SK-N-MC (cell line): Measurements from ENCODE around the gene FDX1.
A peak's percentile ranks its signal among the peaks of the same experiment; 100 is the strongest.
"Not testable (repeated sequence)": the region's sequence is repeated elsewhere in the genome, so short reads cannot be mapped to it uniquely, and the experiment has no call there.

ENCODE experiments used
- DNase-seq: peaks from one replicate; pipeline ENCODE4 v3.0.0-alpha.2; 2011; ENCODE audit warnings: low read depth, low spot score
- H3K27ac ChIP-seq: fragments of 200-600 bp; sonication (generic); 2 replicates; pipeline ENCODE4 v1.5.1; 2016; ENCODE audit warnings: mixed run types
- H3K36me3 ChIP-seq: fragments of 200-600 bp; sonication (generic); 2 replicates; pipeline ENCODE4 v1.6.1; 2017; ENCODE audit warnings: antibody characterized with exemption, low read length, mixed read lengths; ENCODE audit not compliant: insufficient read depth
- H3K4me3 ChIP-seq: fragments of 200-600 bp; sonication (generic); 2 replicates; pipeline ENCODE4 v1.5.1; 2016
- H3K9ac ChIP-seq: fragments of 200-600 bp; sonication (generic); 2 replicates; pipeline ENCODE4 v1.8.0; 2017; ENCODE audit warnings: mixed run types, mixed read lengths; ENCODE audit not compliant: insufficient read length
- H3K9me3 ChIP-seq: fragments of 200-600 bp; sonication (generic); 2 replicates; pipeline ENCODE4 v1.6.1; 2017; ENCODE audit warnings: low read depth, mild to moderate bottlenecking, antibody characterized with exemption, low read length, moderate library complexity, mixed read lengths
- EZH2 ChIP-seq: fragments of 200-600 bp; sonication (generic); IDR thresholded peaks from one replicate; pipeline ENCODE4 v1.6.1; 2017; ENCODE audit warnings: antibody characterized with exemption
- FOXP2 ChIP-seq: optimal IDR thresholded peaks from 2 replicates; pipeline ENCODE3; 2011; ENCODE audit warnings: mild to moderate bottlenecking, moderate library complexity; ENCODE audit not compliant: insufficient read depth; ENCODE audit errors: extremely low read length, control extremely low read depth
- POLR2AphosphoS5 ChIP-seq: IDR thresholded peaks from 2 replicates; pipeline ENCODE4 v1.6.1; 2012; ENCODE audit warnings: mild to moderate bottlenecking, low read depth, low read length, borderline replicate concordance

Gene FDX1

DNA sequence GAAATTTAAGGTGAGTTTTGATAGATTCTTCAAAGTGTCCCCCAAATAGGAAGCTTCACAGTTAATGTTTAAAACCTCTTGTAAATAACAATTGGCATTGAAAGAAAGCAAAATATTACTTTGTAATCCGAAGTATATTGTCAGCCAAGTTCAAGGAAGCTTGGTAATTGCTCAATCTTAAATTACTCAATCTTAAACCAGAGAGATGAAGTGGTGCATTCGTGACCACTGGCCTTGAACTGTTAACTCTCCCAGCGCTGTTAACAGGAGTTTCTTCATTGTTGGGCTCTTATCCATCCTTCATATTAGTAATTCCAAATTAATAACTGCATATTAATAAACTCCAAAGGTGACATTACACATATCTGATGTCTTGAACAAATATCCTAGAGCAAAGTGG is 20.6 kb upstream of the FDX1 start:
- H3K9me3 ChIP-seq = no peaks in the 10 kb centered on the region
- H3K36me3 ChIP-seq = peaks cover 60% of the 10 kb centered on the region
- TF ChIP-seq POLR2AphosphoS5 (no peak), FOXP2 (no peak), EZH2 (no peak)
- H3K4me3 ChIP-seq = no peak overlapping the region
- peak overlapping the region; percentile 40 for H3K27ac ChIP-seq
- no peak overlapping the region for H3K9ac ChIP-seq
- DNase-seq = no peak

DNA sequence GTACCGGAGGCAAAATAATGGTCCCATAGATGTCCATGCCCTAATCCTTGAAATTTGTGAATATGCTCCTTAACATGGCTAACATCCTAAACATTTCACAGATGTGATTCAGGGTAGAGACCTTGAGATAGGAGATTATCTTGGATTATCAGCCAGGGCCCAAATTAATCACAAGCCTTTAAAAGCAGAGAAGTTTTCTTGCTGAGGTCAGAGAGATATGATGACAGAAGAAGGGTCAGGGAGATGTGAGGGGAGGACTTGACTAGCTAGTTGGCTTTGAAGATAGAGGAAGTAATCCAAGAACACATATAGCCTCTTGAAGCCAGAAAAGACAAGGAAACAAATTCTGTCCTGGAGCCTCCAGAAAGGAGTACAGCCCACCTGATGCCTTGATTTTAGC is 19.1 kb upstream of the FDX1 start:
- no peak for DNase-seq
- no peaks in the 10 kb centered on the region for H3K9me3 ChIP-seq
- H3K36me3 ChIP-seq = peaks cover 45% of the 10 kb centered on the region
- H3K27ac ChIP-seq = peak overlapping the region; percentile 40; the same call in 1 of the 2 replicates
- TF ChIP-seq POLR2AphosphoS5 (peak; percentile 23; the same call in 1 of the 2 replicates), EZH2 (no peak)
- no peak overlapping the region for H3K4me3 ChIP-seq
- H3K9ac ChIP-seq = no peak overlapping the region

DNA sequence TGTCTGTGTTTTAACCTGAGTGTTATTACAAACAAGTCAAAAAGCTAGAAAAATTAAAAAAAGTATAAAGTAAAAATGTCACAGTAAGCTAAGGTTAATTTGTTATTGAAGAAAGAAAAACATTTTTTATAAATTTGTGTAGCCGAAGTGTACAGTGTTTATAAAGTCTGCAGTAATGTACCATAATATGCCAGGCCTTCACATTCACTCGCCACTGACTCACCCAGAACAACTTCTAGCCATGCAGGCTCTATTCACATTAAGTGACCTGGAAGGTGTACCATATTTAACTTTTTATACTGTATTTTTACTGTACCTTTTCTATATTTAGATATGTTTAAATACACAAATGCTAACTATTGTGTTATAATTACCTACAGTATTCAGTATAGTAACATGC is 14.7 kb upstream of the FDX1 start:
- no peak overlapping the region for H3K27ac ChIP-seq
- TF ChIP-seq EZH2 (no peak), POLR2AphosphoS5 (no peak), FOXP2 (no peak)
- 0 out of 2 replicates have a peak, but pooled peaks cover 4% of the 10 kb centered on the region for H3K36me3 ChIP-seq
- no peak for DNase-seq
- H3K9ac ChIP-seq = no peak overlapping the region
- no peaks in the 10 kb centered on the region for H3K9me3 ChIP-seq
- no peak overlapping the region for H3K4me3 ChIP-seq

DNA sequence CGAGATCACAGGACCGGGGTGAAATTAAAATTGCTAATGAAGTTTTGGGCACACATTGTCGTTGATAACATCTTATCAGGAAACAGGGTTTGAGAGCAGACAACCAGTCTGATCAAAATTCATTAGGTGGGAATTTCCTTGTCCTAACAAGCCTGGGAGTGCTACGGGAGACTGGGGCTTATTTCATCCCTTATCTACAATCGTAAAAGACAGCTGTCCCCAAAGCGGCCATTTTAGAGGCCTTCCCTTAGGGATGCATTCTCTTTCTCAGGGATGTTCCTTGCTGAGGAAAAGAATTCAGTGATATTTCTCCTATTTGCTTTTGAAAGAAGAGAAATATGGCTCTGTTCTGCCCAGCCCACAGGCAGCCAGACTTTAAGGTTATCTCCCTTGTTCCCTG is 8.1 kb upstream of the FDX1 start:
- not testable (repeated sequence) for H3K9ac ChIP-seq, H3K36me3 ChIP-seq, H3K9me3 ChIP-seq, H3K27ac ChIP-seq, DNase-seq, H3K4me3 ChIP-seq

DNA sequence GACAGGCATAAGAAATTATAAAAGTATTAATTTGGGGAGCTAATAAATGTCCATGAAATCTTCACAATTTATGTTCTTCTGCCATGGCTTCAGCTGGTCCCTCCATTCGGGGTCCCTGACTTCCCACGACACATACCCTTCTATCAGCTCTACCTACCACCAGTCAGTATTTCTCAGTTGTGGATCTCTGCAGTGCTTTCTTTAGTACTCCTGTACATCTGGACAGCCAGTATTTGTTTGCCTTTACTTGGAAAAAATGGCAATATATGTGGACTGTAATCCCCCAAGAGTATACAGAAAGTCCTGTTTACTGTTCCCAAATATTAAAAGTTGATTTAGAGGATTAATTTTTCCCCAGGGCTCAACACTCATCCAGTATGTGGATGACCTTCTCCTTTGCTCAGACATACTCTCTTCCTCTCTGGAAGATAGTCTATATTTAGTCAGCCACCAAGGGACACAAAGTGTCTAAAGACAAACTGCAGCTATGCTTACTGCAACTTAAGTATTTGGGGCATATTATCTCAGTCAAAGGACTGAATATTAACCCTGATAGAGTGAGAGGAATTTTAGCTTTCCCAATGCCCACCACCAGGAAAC is 7.3 kb upstream of the FDX1 start:
- no peaks in the 10 kb centered on the region for H3K9me3 ChIP-seq
- no peak overlapping the region for H3K27ac ChIP-seq
- no peak for DNase-seq
- H3K36me3 ChIP-seq = no peaks in the 10 kb centered on the region
- H3K9ac ChIP-seq = no peak overlapping the region
- TF ChIP-seq POLR2AphosphoS5 = no peak
- no peak for TF ChIP-seq EZH2
- TF ChIP-seq FOXP2 = no peak
- H3K4me3 ChIP-seq = no peak overlapping the region

DNA sequence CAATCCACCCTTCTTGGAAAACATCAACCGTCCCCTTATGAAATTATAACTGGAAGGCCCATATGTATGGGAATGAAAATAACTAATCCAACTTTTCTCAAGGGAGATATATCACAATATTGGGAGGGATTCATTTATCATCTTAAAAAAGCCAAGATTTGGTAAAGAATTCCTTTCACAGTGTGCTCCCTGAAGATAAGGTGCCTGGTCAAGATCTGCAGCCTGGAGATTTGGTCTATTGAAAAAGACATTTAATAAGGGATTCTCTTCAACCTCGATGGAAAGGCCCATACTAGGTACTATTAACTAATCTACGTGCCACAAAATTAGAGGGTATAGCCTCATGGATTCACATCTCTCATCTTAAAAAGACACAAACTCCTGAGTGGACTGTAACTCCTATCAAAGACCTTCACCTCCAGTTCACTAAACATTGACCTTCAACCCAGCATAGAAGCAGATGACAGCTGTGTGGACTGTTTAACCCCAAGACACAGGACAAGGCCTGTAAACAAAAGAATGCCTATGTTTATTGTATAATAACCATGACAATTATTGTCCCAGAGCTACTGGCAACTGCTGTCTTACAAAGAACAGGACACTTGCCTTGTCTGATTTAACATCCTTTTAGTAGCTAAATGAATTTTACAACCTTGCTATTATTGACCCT is 4.8 kb upstream of the FDX1 start:
- Histone ChIP-seq H3K27ac (no peak overlapping the region), H3K4me3 (no peak overlapping the region), H3K9ac (no peak overlapping the region), H3K36me3 (no peaks in the 10 kb centered on the region), H3K9me3 (no peaks in the 10 kb centered on the region)
- TF ChIP-seq POLR2AphosphoS5 = no peak
- TF ChIP-seq FOXP2 = no peak
- no peak for TF ChIP-seq EZH2
- no peak for DNase-seq

DNA sequence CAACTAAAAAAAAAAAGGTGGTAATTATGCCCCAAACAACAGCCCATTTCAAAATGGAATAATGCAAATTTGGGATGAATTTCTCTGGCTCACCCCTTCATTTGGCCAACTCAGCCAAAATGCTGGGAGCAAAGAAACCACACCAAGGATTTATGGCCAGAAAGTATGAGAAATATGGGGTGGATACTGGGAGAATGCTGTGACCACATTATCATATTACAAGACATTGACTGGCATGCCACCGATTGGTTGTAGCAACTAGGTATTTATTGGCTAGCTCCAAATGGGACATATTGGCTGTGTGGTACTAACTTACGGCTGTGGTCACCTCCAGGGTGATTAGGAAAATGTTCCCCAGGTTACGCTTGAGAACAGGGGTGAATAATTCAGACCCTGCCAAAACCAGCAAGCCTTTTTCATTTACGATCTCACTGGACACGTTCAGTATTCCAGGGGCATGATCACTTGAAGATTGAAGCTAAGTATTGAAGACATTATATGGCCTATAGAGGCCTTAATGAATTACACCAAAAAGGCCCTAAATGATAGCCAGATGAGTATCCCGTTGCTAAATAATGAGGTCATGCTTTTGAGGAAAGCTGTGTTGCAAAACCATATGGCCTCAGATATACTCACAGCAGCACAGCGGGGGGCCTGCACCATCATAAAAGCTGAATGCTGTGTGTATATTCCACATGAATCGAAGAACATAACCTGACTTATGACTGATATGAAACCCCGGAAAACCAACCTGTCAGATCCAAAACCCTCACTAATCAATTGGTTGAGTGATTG is 3.8 kb upstream of the FDX1 start:
- no peak for DNase-seq
- H3K9ac ChIP-seq = no peak overlapping the region
- TF ChIP-seq FOXP2 (no peak), EZH2 (no peak), POLR2AphosphoS5 (no peak; the same call in 1 of the 2 replicates)

DNA sequence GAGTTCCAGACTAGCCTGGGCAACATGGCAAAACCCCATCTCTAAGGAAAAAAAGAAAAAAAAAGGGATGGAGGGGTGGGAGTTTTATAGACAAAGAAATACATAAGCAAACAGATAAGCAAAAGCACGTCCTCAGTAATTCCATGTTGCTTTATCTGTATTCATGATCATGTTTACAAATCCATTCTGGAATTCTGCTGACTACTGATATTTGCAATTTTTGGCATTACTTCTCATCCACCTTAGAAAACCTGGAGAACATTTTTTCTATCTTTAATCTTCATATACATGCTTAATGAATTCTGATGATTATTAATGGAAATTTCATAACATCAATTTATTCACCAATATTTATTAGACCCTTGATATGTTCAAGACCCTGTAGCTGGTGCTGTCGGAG is 1.7 kb upstream of the FDX1 start:
- peaks cover 3% of the 10 kb centered on the region; the same call in 1 of the 2 replicates for H3K36me3 ChIP-seq
- no peak for TF ChIP-seq FOXP2
- no peak for TF ChIP-seq EZH2
- TF ChIP-seq POLR2AphosphoS5 = no peak
- no peak overlapping the region for H3K9ac ChIP-seq
- H3K4me3 ChIP-seq = no peak overlapping the region
- H3K9me3 ChIP-seq = no peaks in the 10 kb centered on the region
- no peak for DNase-seq
- H3K27ac ChIP-seq = no peak overlapping the region

More for the DNA sequence above, 3.8 kb upstream of the FDX1 start:
- H3K9me3 ChIP-seq = no peaks in the 10 kb centered on the region
- no peak overlapping the region for H3K4me3 ChIP-seq
- no peaks in the 10 kb centered on the region for H3K36me3 ChIP-seq
- H3K27ac ChIP-seq = no peak overlapping the region
